CD4-positive, alpha-beta T cell treated with Interleukin-21 for 1 hour (primary cell): ENCODE data around the gene KCTD6.

ENCODE experiments used
- DNase-seq: peaks from one replicate; pipeline ENCODE4 v3.0.0-alpha.2; 2020

The KCTD6 gene

GRCh38 chr3:58491506-58492402 is at the start of gene KCTD6:
Gene KCTD6 (plus strand): TSS chr3:58492096. CDS start chr3:58498756, 6,660 bp downstream.
- DNase-seq = peak; percentile 93

- no peak for DNase-seq
Observed at GRCh38 chr3:58452176-58452575, 39.7 kb upstream of the KCTD6 start.

GRCh38 chr3:58459160-58459559 is 32.7 kb upstream of the KCTD6 start:
- no peak for DNase-seq

GRCh38 chr3:58462829-58463180 is 29.1 kb upstream of the KCTD6 start:
- no peak for DNase-seq

GRCh38 chr3:58463181-58463941 is 28.5 kb upstream of the KCTD6 start:
- DNase-seq = peak; percentile 70

- DNase-seq = no peak
Observed at GRCh38 chr3:58463942-58464271, 28.0 kb upstream of the KCTD6 start.

GRCh38 chr3:58464866-58465265 is 27.0 kb upstream of the KCTD6 start:
- no peak for DNase-seq

- no peak for DNase-seq
Observed at GRCh38 chr3:58466899-58467563, 24.9 kb upstream of the KCTD6 start.

GRCh38 chr3:58469096-58469495 is 22.8 kb upstream of the KCTD6 start:
- DNase-seq = no peak

- no peak for DNase-seq
Observed at GRCh38 chr3:58470363-58471024, 21.4 kb upstream of the KCTD6 start.

GRCh38 chr3:58471025-58471887 is 20.6 kb upstream of the KCTD6 start:
- DNase-seq = peak; percentile 52

- no peak for DNase-seq
Observed at GRCh38 chr3:58473275-58473674, 18.6 kb upstream of the KCTD6 start.

GRCh38 chr3:58474348-58474911 is 17.5 kb upstream of the KCTD6 start:
- no peak for DNase-seq

- no peak for DNase-seq
Observed at GRCh38 chr3:58474967-58475578, 16.8 kb upstream of the KCTD6 start.

- DNase-seq = no peak
Observed at GRCh38 chr3:58478781-58479180, 13.1 kb upstream of the KCTD6 start.

GRCh38 chr3:58480309-58480708 is 11.6 kb upstream of the KCTD6 start:
- DNase-seq = no peak

- DNase-seq = no peak
Observed at GRCh38 chr3:58482917-58483636, 8.8 kb upstream of the KCTD6 start.

GRCh38 chr3:58484045-58484721 is 7.7 kb upstream of the KCTD6 start:
- DNase-seq = no peak

- no peak for DNase-seq
Observed at GRCh38 chr3:58484722-58485069, 7.2 kb upstream of the KCTD6 start.

GRCh38 chr3:58485801-58486435 is 6.0 kb upstream of the KCTD6 start:
- DNase-seq = no peak
